Activated CD8-positive, alpha-beta memory T cell treated with anti-CD3 and anti-CD28 coated beads for 1 hour (primary cell): ENCODE measurements around the gene SCAF8.
"Not testable (repeated sequence)": the region's sequence is repeated elsewhere in the genome, so short reads cannot be mapped to it uniquely, and the experiment has no call there.

Experiments
- DNase-seq, 2 donors: peaks; one replicate each; pipeline ENCODE4 v3.0.0-alpha.2; 2020; ENCODE audit warnings: low read depth in 1 of 2; ENCODE audit errors: extremely low read depth in 1 of 2

The SCAF8 gene

GRCh38 chr6:154779157-154779556 is 45.9 kb downstream of the SCAF8 start:
- not testable (repeated sequence) for DNase-seq

GRCh38 chr6:154782193-154782592 is 49.0 kb downstream of the SCAF8 start:
- no peak for DNase-seq

- no peak for DNase-seq
Observed at GRCh38 chr6:154783229-154783628, 50.0 kb downstream of the SCAF8 start.

GRCh38 chr6:154785075-154785474 is 51.9 kb downstream of the SCAF8 start:
- no peak for DNase-seq

- no peak for DNase-seq
Observed at GRCh38 chr6:154786144-154786868, 53.1 kb downstream of the SCAF8 start.

GRCh38 chr6:154791556-154792317 is 58.5 kb downstream of the SCAF8 start:
- DNase-seq = no peak

- DNase-seq = no peak
Observed at GRCh38 chr6:154792325-154792724, 59.1 kb downstream of the SCAF8 start.

GRCh38 chr6:154792761-154793160 is 59.5 kb downstream of the SCAF8 start:
- no peak for DNase-seq

- no peak for DNase-seq
Observed at GRCh38 chr6:154796484-154796883, 63.3 kb downstream of the SCAF8 start.

GRCh38 chr6:154797857-154798256 is 64.6 kb downstream of the SCAF8 start:
- no peak for DNase-seq

GRCh38 chr6:154800338-154800737 is 67.1 kb downstream of the SCAF8 start:
- DNase-seq = no peak

GRCh38 chr6:154805288-154805911 is 72.2 kb downstream of the SCAF8 start:
- DNase-seq = no peak

GRCh38 chr6:154806804-154807203 is 73.6 kb downstream of the SCAF8 start:
- DNase-seq = no peak

- DNase-seq = not testable (repeated sequence)
Observed at GRCh38 chr6:154811663-154812062, 78.4 kb downstream of the SCAF8 start.

GRCh38 chr6:154814063-154814462 is 80.8 kb downstream of the SCAF8 start:
- no peak for DNase-seq

GRCh38 chr6:154815938-154816820 is 83.0 kb downstream of the SCAF8 start:
- no peak for DNase-seq

GRCh38 chr6:154821099-154821498 is 87.9 kb downstream of the SCAF8 start:
- no peak for DNase-seq

- DNase-seq = no peak
Observed at GRCh38 chr6:154821638-154822037, 88.4 kb downstream of the SCAF8 start.

- no peak for DNase-seq
Observed at GRCh38 chr6:154822947-154823558, 89.8 kb downstream of the SCAF8 start.

GRCh38 chr6:154824076-154824475 is 90.9 kb downstream of the SCAF8 start:
- DNase-seq = no peak
